Stomach (tissue), 9 donors: ENCODE results near the gene LGALS12. TPM values are rescaled to one million over a fixed set of nuclear protein-coding genes. Genes with fewer than 3 reads are reported as not detected.

ENCODE experiments used
- DNase-seq, 2 donors: peaks; one replicate each; pipeline versions ENCODE4 v3.0.0 to v3.0.0-alpha.2; 2013 to 2019
- H3K27ac ChIP-seq, 5 donors: fragments of 200-600 bp in 4 of 5; sonication (generic) in 4 of 5; one replicate each; pipeline ENCODE4 v1.5.1; 2013 to 2019; ENCODE audit warnings: mild to moderate bottlenecking in 1 of 5, moderate library complexity in 1 of 5
- H3K27me3 ChIP-seq, 3 donors: fragments of 200-600 bp; sonication (generic); one replicate each; pipeline ENCODE4 v1.5.1; 2017 to 2019; ENCODE audit warnings: mixed run types in 1 of 3
- H3K36me3 ChIP-seq, 4 donors: fragments of 200-600 bp; sonication (generic); 1 replicate in 3 of 4; 2 replicates in 1 of 4; pipeline ENCODE4 v1.5.1; 2016 to 2019
- H3K4me1 ChIP-seq, 4 donors: fragments of 200-600 bp; sonication (generic); one replicate each; pipeline ENCODE4 v1.5.1; 2016 to 2019
- H3K4me3 ChIP-seq, 4 donors: fragments of 200-600 bp; sonication (generic) in 3 of 4; one replicate each; pipeline ENCODE4 v1.5.1; 2016 to 2019; ENCODE audit warnings: mild to moderate bottlenecking in 1 of 4
- H3K9me3 ChIP-seq, 4 donors: fragments of 200-600 bp; sonication (generic); one replicate each; pipeline ENCODE4 v1.5.1; 2016 to 2019
- CTCF ChIP-seq, 7 experiments: fragments of 450-650 bp in 4 of 7; fragments of 200-600 bp in 3 of 7; sonication (generic) in 3 of 7; IDR thresholded peaks; one replicate each; pipeline ENCODE4 v1.5.1; 2016 to 2019; ENCODE audit warnings: antibody characterized with exemption in 7 of 7, control low read depth in 2 of 7, mild to moderate bottlenecking in 1 of 7
- EP300 ChIP-seq: sonication (generic); formaldehyde crosslinking; IDR thresholded peaks from one replicate; pipeline ENCODE4 v1.6.1; 2017; ENCODE audit warnings: antibody characterized with exemption
- POLR2A ChIP-seq, 4 donors: fragments of 450-650 bp; IDR thresholded peaks; one replicate each; pipeline ENCODE4 v1.6.1; 2016; ENCODE audit warnings: antibody characterized with exemption in 4 of 4, control low read depth in 2 of 4, mild to moderate bottlenecking in 1 of 4, moderate library complexity in 1 of 4
- POLR2AphosphoS5 ChIP-seq, 3 donors: sonication (generic); formaldehyde crosslinking; IDR thresholded peaks; one replicate each; pipeline ENCODE4 v1.6.1; 2016; ENCODE audit warnings: antibody characterized with exemption in 3 of 3
- WGBS, 5 donors: extraction: QIAGEN DNeasy Blood & Tissue Kit in 3 of 5; methylation state at CpG; one replicate each; pipeline versions ENCODE4 v1.1.5 to v1.1.7; 2013 to 2018; 5-methylcytosine and 5-hydroxymethylcytosine counted together
- intact Hi-C: fragments of 100-400 bp; cut with DNase I; formaldehyde crosslinking; loops from one replicate; pipeline ENCODE4 v1.15.1; 2023; ENCODE audit warnings: low total_unique reads
- polyA plus RNA-seq, 3 donors: library from polyadenylated mRNA; stranded (reverse); fragments of 200-250 nt; gene quantifications; one replicate each; pipeline ENCODE4 v1.2.3, GENCODE V29; 2013
- total RNA-seq, 5 donors: library from RNA; depleted of rRNA; stranded (reverse); fragments of >200 nt; gene quantifications; one replicate each; pipeline versions ENCODE4 v1.1.0 to v1.2.3, GENCODE V29; 2014 to 2016
- donor health status: healthy with polysubstance abuse.
- donor health status: Bipolar disorder and iron deficiency.
- donor health status: healthy.

The LGALS12 gene
- total and polyA plus RNA-seq, 8 donors, result 0.38 to 1.1 (median 0.49) TPM; not detected in 4

- Histone ChIP-seq H3K9me3 (peaks cover 0 to 19% (median 8%) of the 10 kb centered on the region in 4 donors), H3K36me3 (no peaks in the 10 kb centered on the region), H3K27ac (no peak overlapping the region), H3K4me3 (no peak overlapping the region), H3K4me1 (peaks cover 8 to 23% (median 18%) of the 10 kb centered on the region in 4 donors), H3K27me3 (no peaks in the 10 kb centered on the region)
- DNase-seq, result no peak
- TF ChIP-seq POLR2A (IDR thresholded peaks at IDR 0.05) (no peak), POLR2AphosphoS5 (IDR thresholded peaks at IDR 0.05) (no peak), EP300 (no peak), CTCF (IDR thresholded peaks at IDR 0.05) (no peak)
- 80 to 90% (median 88%) methylated on average over 3 of the region's 3 CpGs for WGBS, 5 donors
- intact Hi-C loops, result no loop called here
These were observed 20.1 kb upstream of the LGALS12 start for GRCh38 chr11:63485777-63486176.

- DNase-seq, result no peak
- Histone ChIP-seq H3K27me3 (no peaks in the 10 kb centered on the region), H3K27ac (peak overlapping the region in 1 of 5 donors; percentile 50), H3K9me3 (peaks cover 0 to 19% (median 8%) of the 10 kb centered on the region in 4 donors), H3K4me1 (peaks cover 22 to 42% (median 32%) of the 10 kb centered on the region in 4 donors), H3K36me3 (no peaks in the 10 kb centered on the region), H3K4me3 (no peak overlapping the region)
- WGBS, 5 donors, result 70 to 82% (median 76%) methylated on average over 1 of the region's 1 CpG
- TF ChIP-seq POLR2AphosphoS5 (IDR thresholded peaks at IDR 0.05), result no peak
- no peak for TF ChIP-seq POLR2A (IDR thresholded peaks at IDR 0.05)
- no peak for TF ChIP-seq EP300
- no peak for TF ChIP-seq CTCF (IDR thresholded peaks at IDR 0.05)
- intact Hi-C loops, result no loop called here
These were observed 17.1 kb upstream of the LGALS12 start for GRCh38 chr11:63488789-63489188.

- DNase-seq, result no peak
- peaks cover 0 to 15% (median 5%) of the 10 kb centered on the region in 4 donors for H3K9me3 ChIP-seq
- intact Hi-C loops, result no loop called here
- H3K27me3 ChIP-seq, result no peaks in the 10 kb centered on the region
- H3K4me1 ChIP-seq, result peaks cover 22 to 47% (median 37%) of the 10 kb centered on the region in 4 donors
- peak overlapping the region in 3 of 5 donors; percentile 50 to 84 (median 78) for H3K27ac ChIP-seq
- H3K4me3 ChIP-seq, result peak overlapping the region in 2 of 4 donors; percentile 64 to 74
- TF ChIP-seq EP300 (no peak), CTCF (IDR thresholded peaks at IDR 0.05) (no peak), POLR2AphosphoS5 (IDR thresholded peaks at IDR 0.05) (no peak), POLR2A (IDR thresholded peaks at IDR 0.05) (no peak)
- no peaks in the 10 kb centered on the region for H3K36me3 ChIP-seq
- WGBS, 5 donors, result 31 to 54% (median 42%) methylated on average over 3 of the region's 3 CpGs
These were observed 16.0 kb upstream of the LGALS12 start for GRCh38 chr11:63489879-63490278.

- H3K4me3 ChIP-seq, result peak within 1 kb of the TSS; percentile 61 to 74 (median 62)
- peaks cover 0 to 7% (median under 1%) of the 10 kb centered on the region in 4 donors for H3K9me3 ChIP-seq
- peak in 1 of 2 donors; percentile 79 for DNase-seq
- no peak for TF ChIP-seq CTCF (IDR thresholded peaks at IDR 0.05)
- TF ChIP-seq POLR2A (IDR thresholded peaks at IDR 0.05), result no peak
- no peak for TF ChIP-seq POLR2AphosphoS5 (IDR thresholded peaks at IDR 0.05)
- no peak for TF ChIP-seq EP300
- peak within 1 kb of the TSS; percentile 52 to 84 (median 78) for H3K27ac ChIP-seq
- H3K36me3 ChIP-seq, result no peaks in the 10 kb centered on the region
- H3K4me1 ChIP-seq, result peaks cover 22 to 55% (median 42%) of the 10 kb centered on the region in 4 donors
- intact Hi-C loops, result no loop called here
- WGBS, 5 donors, result 6 to 17% (median 9%) methylated on average over 33 to 60 of the region's 60 CpGs
- H3K27me3 ChIP-seq, result no peaks in the 10 kb centered on the region
These were observed 15.2 kb upstream of the LGALS12 start, which contains the start of gene PLAAT5 for GRCh38 chr11:63490551-63491239. Gene PLAAT5, minus strand, starts transcription at chr11:63491167. Its CDS starts 133 bp downstream, at chr11:63491034.
